Renal pelvis (tissue), 4 donors: ENCODE results near the gene LDLRAD1. TPM values are rescaled to one million over a fixed set of nuclear protein-coding genes. Genes with fewer than 3 reads are reported as not detected.
A peak's percentile ranks its signal among the peaks of the same experiment; 100 is the strongest.
"Not testable (repeated sequence)": the region's sequence is repeated elsewhere in the genome, so short reads cannot be mapped to it uniquely, and the experiment has no call there.

Experiments used
- DNase-seq: peaks from one replicate; pipeline ENCODE4 v3.0.0-alpha.2; 2013
- polyA plus RNA-seq, 3 donors: library from polyadenylated mRNA; unstranded; fragments of 120-200 nt; gene quantifications; one replicate each; pipeline ENCODE4 v1.2.1, GENCODE V29; 2013; ENCODE audit not compliant: insufficient read length in 3 of 3

LDLRAD1 gene
- polyA plus RNA-seq, 3 donors = 0.07 TPM; not detected in 2

GRCh38 chr1:53992085-53992874 lies 25.7 kb downstream of the LDLRAD1 start:
- DNase-seq = no peak

DNA sequence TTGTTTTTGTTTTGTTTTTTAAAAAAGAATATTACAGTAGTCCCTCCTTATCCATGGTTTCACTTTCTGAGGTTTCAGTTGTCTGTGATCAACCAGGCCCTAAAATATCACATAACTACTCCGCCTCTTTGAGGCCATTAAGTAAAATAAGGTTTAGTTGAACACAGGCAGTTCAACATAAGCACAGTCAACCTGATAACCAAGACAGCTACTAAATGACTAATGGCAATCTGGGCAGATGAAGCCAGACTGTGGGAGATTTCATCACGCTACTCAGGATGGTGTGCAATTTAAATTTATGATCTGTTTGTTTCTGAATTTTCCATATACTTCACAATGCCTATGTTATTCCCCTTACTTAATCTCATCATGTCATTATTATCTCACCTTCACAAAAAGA lies 30.1 kb downstream of the LDLRAD1 start:
- no peak for DNase-seq

GRCh38 chr1:53986458-53986857 lies 31.5 kb downstream of the LDLRAD1 start:
- no peak for DNase-seq

DNA sequence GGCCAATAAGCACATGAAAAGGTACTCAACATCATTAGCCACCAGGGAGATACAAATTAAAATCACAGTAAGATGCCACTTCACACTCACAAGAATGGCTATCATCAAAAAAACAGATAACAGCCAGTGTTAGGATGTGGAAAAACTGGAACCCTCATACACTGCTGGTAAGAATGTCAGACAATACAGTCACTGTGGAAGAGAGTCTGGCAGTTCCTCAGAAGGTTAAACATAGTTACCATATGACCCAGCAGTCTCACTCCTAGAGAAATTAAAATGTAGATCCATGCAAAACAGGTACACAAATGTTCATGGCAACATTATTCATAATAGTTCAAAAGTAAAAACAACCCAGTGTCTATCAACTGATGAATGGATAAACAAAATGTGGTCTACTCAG lies 33.3 kb downstream of the LDLRAD1 start:
- no peak for DNase-seq

GRCh38 chr1:53982763-53983104 lies 35.3 kb downstream of the LDLRAD1 start:
- DNase-seq = peak; percentile 54

DNA sequence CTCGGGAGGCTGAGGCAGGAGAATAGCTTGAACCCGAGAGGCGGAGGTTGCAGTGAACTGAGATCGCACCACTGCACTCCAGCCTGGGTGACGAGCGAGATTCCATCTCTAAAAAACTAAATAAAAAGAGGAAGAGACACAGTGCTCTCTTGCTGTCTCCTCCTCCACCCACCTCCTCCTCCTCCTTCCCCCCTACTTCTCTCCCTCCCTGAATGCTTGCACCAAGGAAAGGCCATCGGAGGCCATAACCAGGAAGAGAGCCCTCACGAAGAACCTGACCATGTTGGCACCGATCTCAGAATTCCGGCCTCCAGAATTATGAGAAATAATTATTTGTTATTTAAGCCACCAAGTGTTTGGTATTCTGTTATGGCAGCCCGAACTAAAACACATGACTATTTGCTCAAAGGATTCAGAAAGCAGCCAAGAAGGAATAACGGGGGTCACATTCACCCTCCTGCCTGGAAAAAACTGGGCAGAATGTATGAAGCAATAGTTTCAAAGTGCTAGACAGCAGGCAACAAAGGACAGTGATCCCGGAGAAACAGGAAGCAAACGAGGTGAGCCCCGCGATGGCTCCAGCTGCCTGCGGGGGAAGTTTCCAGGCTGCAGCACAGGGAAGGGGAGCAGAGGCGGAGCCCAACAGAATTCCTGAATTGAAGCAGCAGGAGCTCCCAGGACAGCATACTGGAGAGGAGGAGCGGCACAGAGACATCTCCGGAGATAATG lies 35.8 kb downstream of the LDLRAD1 start:
- peak; percentile 45 for DNase-seq

GRCh38 chr1:53981220-53981619 lies 36.8 kb downstream of the LDLRAD1 start:
- DNase-seq = no peak

DNA sequence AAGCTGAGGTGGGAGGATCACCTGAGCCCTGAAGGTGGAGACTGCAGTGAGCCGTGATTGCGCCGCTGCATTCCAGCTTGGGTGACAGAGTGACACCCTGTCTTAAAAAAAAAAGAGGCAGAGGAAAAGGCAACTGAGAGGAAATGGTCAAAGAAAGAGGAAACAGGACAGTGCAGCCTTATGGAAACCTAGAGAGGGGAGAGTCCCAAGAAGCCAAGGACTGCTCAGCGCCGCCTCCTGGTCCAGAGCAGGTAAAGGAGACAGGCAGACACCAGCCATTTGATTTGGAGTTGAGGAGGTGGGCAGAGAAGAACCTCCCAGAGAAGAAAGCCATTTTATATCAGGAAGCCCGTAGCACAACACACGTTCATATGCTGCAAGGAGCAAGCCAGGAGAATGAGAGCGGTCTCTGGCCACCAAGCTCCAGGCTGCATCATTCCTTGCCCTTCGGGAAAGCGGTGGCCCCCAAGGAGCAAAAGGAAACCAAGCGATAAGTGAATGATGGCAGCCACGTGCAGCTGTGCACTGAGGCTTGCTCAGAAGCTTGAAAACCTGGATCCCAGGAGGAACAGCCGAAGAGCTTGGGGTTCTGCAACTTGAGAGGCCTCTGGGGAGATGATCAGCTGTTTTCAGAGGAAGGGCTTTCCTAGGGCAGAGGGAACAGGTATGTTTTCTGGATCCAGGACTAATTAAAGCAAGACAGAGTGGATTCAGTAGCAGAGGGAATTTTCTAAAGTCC lies 38.1 kb downstream of the LDLRAD1 start:
- peak; percentile 22 for DNase-seq

DNA sequence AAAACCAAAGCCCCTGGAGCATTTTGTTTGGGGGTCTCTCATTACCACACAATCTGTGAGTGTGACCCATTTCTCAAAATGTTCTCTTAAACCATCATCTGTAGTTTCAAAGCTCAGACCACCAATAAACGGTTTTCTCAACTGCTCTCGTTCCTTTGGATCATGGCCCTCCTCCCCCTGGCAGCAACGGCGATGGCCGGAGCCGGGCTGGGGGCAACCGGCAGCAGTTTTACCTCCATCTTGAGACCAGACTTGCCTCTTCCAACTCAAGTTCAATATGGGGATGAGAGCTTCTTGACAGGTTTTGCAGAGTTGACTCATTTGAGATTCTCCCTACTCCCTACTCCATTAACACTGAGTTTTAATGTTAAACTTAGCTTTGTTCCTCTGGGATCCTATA lies 42.1 kb downstream of the LDLRAD1 start:
- no peak for DNase-seq

DNA sequence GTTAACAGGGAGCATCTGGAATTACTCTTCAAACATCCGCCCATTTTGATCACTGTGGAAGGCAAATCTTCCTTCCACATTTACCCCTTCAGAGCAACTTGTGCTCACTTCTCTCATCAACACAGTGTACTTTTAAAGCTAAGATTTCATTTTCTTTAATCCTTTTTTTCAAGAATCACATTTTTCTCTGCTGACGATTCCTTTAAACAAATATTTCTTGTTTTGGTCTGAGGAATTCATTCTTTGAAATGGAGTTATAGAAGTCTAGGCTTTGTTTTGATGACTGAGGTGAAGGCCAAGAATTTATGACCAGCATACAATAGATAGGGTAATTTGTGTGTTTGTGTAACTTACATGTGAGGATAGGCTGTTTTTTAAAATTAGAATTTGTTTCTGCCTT lies 46.3 kb downstream of the LDLRAD1 start:
- no peak for DNase-seq

DNA sequence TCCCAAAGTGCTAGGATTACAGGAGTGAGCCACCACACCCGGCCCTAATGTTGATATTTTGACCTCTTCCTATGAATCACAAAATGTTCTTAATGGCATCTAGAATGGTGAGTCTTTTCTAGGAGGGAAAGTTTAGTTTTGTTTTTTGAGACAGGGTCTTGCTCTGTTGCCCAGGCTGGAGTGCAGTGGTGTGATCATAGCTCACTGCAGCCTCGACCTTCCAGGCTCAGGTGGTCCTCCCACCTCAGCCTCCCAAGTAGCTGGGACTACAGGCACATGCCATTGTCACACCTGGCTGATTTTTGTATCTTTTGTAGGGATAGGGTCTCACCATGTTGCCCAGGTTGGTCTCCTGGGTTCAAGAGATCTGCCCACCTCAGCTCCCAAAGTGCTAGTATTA lies 48.7 kb downstream of the LDLRAD1 start:
- DNase-seq = not testable (repeated sequence)

DNA sequence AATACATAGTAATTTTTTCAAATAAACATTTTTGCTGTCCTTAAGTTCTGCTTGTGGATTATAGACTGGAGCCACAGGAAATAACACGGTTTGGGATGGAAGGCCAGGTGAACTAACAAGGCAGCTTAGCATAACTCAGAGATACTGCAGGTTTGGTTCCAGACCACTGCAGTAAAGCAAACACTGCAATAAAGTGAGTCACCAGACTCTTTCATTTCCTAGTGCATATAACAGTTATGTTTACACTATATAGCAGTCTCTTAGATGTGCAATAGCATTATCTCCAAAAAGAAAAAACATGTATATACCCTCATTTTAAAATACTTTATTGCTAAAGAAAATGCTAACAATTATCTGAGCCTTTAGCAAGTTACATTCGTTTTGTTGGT lies 49.9 kb downstream of the LDLRAD1 start:
- DNase-seq = no peak

- DNase-seq = no peak
These were observed 50.4 kb downstream of the LDLRAD1 start for GRCh38 chr1:53967409-53968124.

- DNase-seq = no peak
These were observed 51.2 kb downstream of the LDLRAD1 start for GRCh38 chr1:53966794-53967193.

- no peak for DNase-seq
These were observed 53.9 kb downstream of the LDLRAD1 start for GRCh38 chr1:53964109-53964508.

DNA sequence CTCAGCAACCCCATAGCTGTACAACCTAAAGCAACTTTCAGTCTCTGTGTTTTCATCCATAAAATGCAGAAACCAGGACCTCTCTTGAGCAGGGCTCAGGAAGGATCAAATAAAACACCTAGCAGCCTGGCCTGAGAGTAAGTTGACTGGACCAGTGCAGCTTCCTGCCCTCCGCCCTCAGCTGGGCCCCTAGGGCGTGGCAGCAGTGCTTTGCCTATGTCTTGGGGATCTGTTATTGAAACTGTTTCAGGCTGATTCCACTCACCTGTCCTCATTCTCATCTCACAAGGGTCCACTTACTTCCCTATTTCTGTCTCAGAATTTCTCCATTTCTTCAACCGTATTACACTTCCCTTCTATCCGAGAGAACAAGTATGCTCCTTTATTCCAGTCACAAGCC lies 54.5 kb downstream of the LDLRAD1 start:
- DNase-seq = no peak

GRCh38 chr1:53962395-53962794 lies 55.6 kb downstream of the LDLRAD1 start:
- DNase-seq = no peak

DNA sequence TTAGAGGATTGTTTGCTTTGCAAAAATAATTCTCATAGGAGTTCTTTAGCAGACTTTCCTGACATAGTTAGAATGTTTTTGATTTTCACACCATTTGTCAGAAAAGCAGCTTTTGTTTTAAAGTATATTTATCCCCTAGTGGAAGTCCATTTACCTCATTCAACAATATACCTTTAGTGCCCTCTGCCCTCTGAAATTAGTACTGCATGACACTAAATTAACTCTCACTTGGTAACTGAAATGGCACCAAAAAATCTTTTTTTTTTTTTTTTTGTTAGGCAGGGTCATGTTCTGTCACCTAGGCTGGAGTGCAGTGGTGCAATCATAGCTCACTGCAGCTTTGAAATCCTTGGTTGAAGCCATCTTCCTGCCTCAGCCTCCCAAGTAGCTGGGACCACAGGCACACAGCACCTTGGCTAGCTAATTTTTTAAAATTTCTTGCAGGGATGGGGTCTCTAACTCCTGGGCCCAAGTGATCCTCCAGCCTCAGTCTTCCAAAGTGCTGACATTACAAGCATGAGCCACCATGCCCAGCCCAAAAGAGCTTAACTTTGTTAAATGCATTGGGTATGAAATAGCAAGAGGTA lies 58.2 kb downstream of the LDLRAD1 start:
- DNase-seq = no peak
